A549 (cell line): ENCODE measurements around the gene TCL1A. TPM values are rescaled to one million over a fixed set of nuclear protein-coding genes. Genes with fewer than 3 reads are reported as not detected.

Source experiments
- ATAC-seq, 2 experiments: fragments of 200-7000 bp in 1 of 2; fragments of >200 bp in 1 of 2; cut with Nextera tagmentation in 1 of 2; cut with Tn5 transposase in 1 of 2; 3 replicates each; pipeline versions ENCODE4 v1.8.0 to v1.9.1; 2018 to 2020; ENCODE audit warnings: mild to moderate bottlenecking in 1 of 2, moderate library complexity in 1 of 2
- CTCF ChIA-PET: fragments of 300-600 bp; sonication (Branson Sonifier 250); formaldehyde crosslinking; extraction: SDS; loops from one replicate; lab custom pipeline; 2021; ENCODE audit warnings: antibody characterized with exemption, inconsistent platforms; lab: Yijun Ruan, JAX
- POLR2A ChIA-PET: fragments of 350-600 bp; formaldehyde crosslinking; extraction: SDS; loops from one replicate; lab custom pipeline; 2021; ENCODE audit warnings: antibody characterized with exemption, inconsistent platforms; lab: Yijun Ruan, JAX
- DNase-seq, 2 experiments: peaks; one replicate each; pipeline versions ENCODE4 v3.0.0 to v3.0.0-alpha.2; 2011 to 2016; ENCODE audit warnings: low read depth in 1 of 2, low spot score in 1 of 2
- FAIRE-seq: peaks from 2 replicates; lab custom pipeline; 2011; peaks lifted over from hg19 to GRCh38; lab: Jason Lieb, UNC
- H3K27ac ChIP-seq, 2 experiments: fragments of >200 bp; sonication (Bioruptor Twin); formaldehyde crosslinking; 3 replicates each; pipeline ENCODE4 v1.5.1; 2016 to 2017
- H3K4me1 ChIP-seq: fragments of >200 bp; sonication (Bioruptor Twin); formaldehyde crosslinking; 3 replicates; pipeline ENCODE4 v1.6.1; 2016
- H3K4me2 ChIP-seq: fragments of >200 bp; sonication (Bioruptor Twin); formaldehyde crosslinking; 3 replicates; pipeline ENCODE4 v1.6.1; 2016
- H3K4me3 ChIP-seq: fragments of >200 bp; sonication (Bioruptor Twin); formaldehyde crosslinking; 3 replicates; pipeline ENCODE4 v1.5.1; 2016
- H3K9me3 ChIP-seq: fragments of >200 bp; sonication (Bioruptor Twin); formaldehyde crosslinking; 3 replicates; pipeline ENCODE4 v1.6.1; 2016
- BCL3 ChIP-seq: fragments of >200 bp; sonication (Bioruptor Twin); formaldehyde crosslinking; IDR thresholded peaks from 3 replicates; pipeline ENCODE4 v1.6.1; 2016
- CBX2 ChIP-seq: fragments of 200-600 bp; sonication (generic); IDR thresholded peaks from 2 replicates; pipeline ENCODE4 v1.6.1; 2016; ENCODE audit warnings: low read depth, mild to moderate bottlenecking, borderline replicate concordance
- CBX8 ChIP-seq: fragments of 200-600 bp; sonication (generic); IDR thresholded peaks from 2 replicates; pipeline ENCODE4 v1.6.1; 2016
- CEBPB ChIP-seq, 2 experiments: fragments of >200 bp in 1 of 2; sonication (Bioruptor Twin) in 1 of 2; formaldehyde crosslinking in 1 of 2; IDR thresholded peaks; 2 replicates each; pipeline ENCODE4 v1.6.1; 2012 to 2016
- CTCF ChIP-seq: fragments of >200 bp; sonication (Bioruptor Twin); formaldehyde crosslinking; IDR thresholded peaks from 3 replicates; pipeline ENCODE4 v1.5.1; 2016
- EHF ChIP-seq: fragments of 250-450 bp; sonication (Bioruptor Pico); IDR thresholded peaks from 2 replicates; pipeline ENCODE4 v1.5.0; 2020; ENCODE audit warnings: mild to moderate bottlenecking
- ELK1 ChIP-seq: fragments of 150-350 bp; IDR thresholded peaks from 2 replicates; pipeline ENCODE4 v1.6.1; 2014; ENCODE audit warnings: low read depth, mild to moderate bottlenecking, low read length
- ESRRA ChIP-seq: fragments of 150-350 bp; IDR thresholded peaks from 2 replicates; pipeline ENCODE4 v1.6.1; 2014; ENCODE audit warnings: mild to moderate bottlenecking, low read length, borderline replicate concordance
- FOSL2 ChIP-seq, 2 experiments: fragments of 450-650 bp in 1 of 2; fragments of >200 bp in 1 of 2; sonication (Bioruptor Twin) in 1 of 2; formaldehyde crosslinking; IDR thresholded peaks; 2 replicates each; pipeline versions ENCODE4 v1.5.0 to v1.6.1; 2016 to 2020; ENCODE audit warnings: mild to moderate bottlenecking in 1 of 2, moderate library complexity in 1 of 2
- FOXS1 ChIP-seq: fragments of 250-450 bp; sonication (Bioruptor Pico); IDR thresholded peaks from 2 replicates; pipeline ENCODE4 v1.5.0; 2020; ENCODE audit warnings: mild to moderate bottlenecking, moderate library complexity
- HES2 ChIP-seq: fragments of >200 bp; sonication (Bioruptor Twin); formaldehyde crosslinking; IDR thresholded peaks from 2 replicates; pipeline ENCODE4 v1.6.1; 2016
- HEYL ChIP-seq: fragments of 250-450 bp; sonication (Bioruptor Pico); IDR thresholded peaks from 2 replicates; pipeline ENCODE4 v1.8.0; 2021; ENCODE audit warnings: mild to moderate bottlenecking, moderate library complexity
- KDM1A ChIP-seq: fragments of 200-600 bp; sonication (generic); IDR thresholded peaks from 2 replicates; pipeline ENCODE4 v1.6.1; 2016; ENCODE audit warnings: low read depth, mild to moderate bottlenecking
- MAX ChIP-seq: IDR thresholded peaks from 2 replicates; pipeline ENCODE4 v1.6.1; 2012
- MYC ChIP-seq: IDR thresholded peaks from 2 replicates; pipeline ENCODE4 v1.6.1; 2012; ENCODE audit warnings: mild to moderate bottlenecking, inconsistent platforms, low read length, improper control_type of control experiment, borderline replicate concordance
- NFE2L2 ChIP-seq: fragments of 150-350 bp; conservative IDR thresholded peaks from 2 replicates; pipeline ENCODE4 v1.6.1; 2014; ENCODE audit warnings: low read length
- RFX5 ChIP-seq: fragments of 450-650 bp; IDR thresholded peaks from 2 replicates; pipeline ENCODE4 v1.7.1; 2014; ENCODE audit warnings: antibody characterized with exemption, mild to moderate bottlenecking, moderate library complexity
- TFCP2L1 ChIP-seq: fragments of 250-450 bp; sonication (Bioruptor Pico); IDR thresholded peaks from 2 replicates; pipeline ENCODE4 v1.5.0; 2021; ENCODE audit warnings: mild to moderate bottlenecking
- USF2 ChIP-seq: fragments of 450-650 bp; IDR thresholded peaks from 2 replicates; pipeline ENCODE4 v1.6.1; 2014; ENCODE audit warnings: antibody characterized with exemption
- WGBS: methylation state at CpG from one replicate; pipeline ENCODE4 v1.1.6; 2017; ENCODE audit errors: missing lambda C conversion rate; 5-methylcytosine and 5-hydroxymethylcytosine counted together
- polyA plus RNA-seq, 4 experiments: library from polyadenylated mRNA; depleted of rRNA in 3 of 4; stranded (reverse); fragments of >200 nt; fragmentation: RNase III in 1 of 4; extraction: RNeasy Plus Mini Kit Qiagen cat#74134 plus additional on column Dnase treatment in 1 of 4; gene quantifications; 2 replicates in 3 of 4; 3 replicates in 1 of 4; pipeline ENCODE4 v1.2.3, GENCODE V29; 2011 to 2017

Gene TCL1A
- polyA plus RNA-seq, 2 of the 4 experiments (the other 2 are of a cell fraction) = not detected

GRCh38 chr14:95725685-95726336 lies 11.9 kb upstream of the TCL1A start:
- DNase-seq (no peak), FAIRE-seq (no peak), ATAC-seq (no peak)
- Histone ChIP-seq H3K4me3 (no peak overlapping the region), H3K4me2 (no peak overlapping the region), H3K27ac (no peak overlapping the region), H3K9me3 (no peaks in the 10 kb centered on the region), H3K4me1 (no peaks in the 10 kb centered on the region)
- CTCF ChIA-PET = interaction anchor here (0.6 to 1.0 kb wide), 2 partner anchors 165 to 265 kb away, joined by 3 read pairs; no protein-coding TSS in a partner anchor
- POLR2A ChIA-PET = no interaction called here
- WGBS = 3% methylated on average over 5 of the region's 5 CpGs
- TF ChIP-seq BCL3 (no peak), MYC (no peak), NFE2L2 (no peak), ELK1 (no peak), HES2 (no peak), CTCF (no peak), TFCP2L1 (no peak), KDM1A (no peak), CBX2 (no peak), CEBPB (IDR thresholded peaks at IDR 0.05) (no peak), FOSL2 (IDR thresholded peaks at IDR 0.05) (no peak), FOSL2 (CRISPR knock-in tag; IDR thresholded peaks at IDR 0.05) (no peak), HEYL (CRISPR knock-in tag) (no peak), MAX (no peak), EHF (no peak), USF2 (no peak), ESRRA (no peak), FOXS1 (CRISPR knock-in tag) (no peak), RFX5 (no peak)

GRCh38 chr14:95722525-95723190 lies 8.7 kb upstream of the TCL1A start:
- no peaks in the 10 kb centered on the region for H3K4me1 ChIP-seq
- ATAC-seq (no peak), FAIRE-seq (no peak), DNase-seq (no peak)
- CTCF ChIA-PET = interaction anchor here (0.9 kb wide), 1 partner anchor 79 kb away, joined by 3 read pairs; no protein-coding TSS in a partner anchor
- POLR2A ChIA-PET = no interaction called here
- no peak overlapping the region for H3K27ac ChIP-seq
- TF ChIP-seq CTCF (no peak), KDM1A (no peak), CBX8 (no peak), CEBPB (IDR thresholded peaks at IDR 0.05) (no peak)
- no peak overlapping the region for H3K4me3 ChIP-seq
- WGBS = 6% methylated on average over 1 of the region's 1 CpG
- H3K9me3 ChIP-seq = no peaks in the 10 kb centered on the region
- no peak overlapping the region for H3K4me2 ChIP-seq
